ENCODE results near the gene KCTD1. TPM values are rescaled to one million over a fixed set of nuclear protein-coding genes. Genes with fewer than 3 reads are reported as not detected.

Gene KCTD1
- total RNA-seq, 4 donors from 2014 or later = 4.7 to 6.0 (median 5.2) TPM

DNA sequence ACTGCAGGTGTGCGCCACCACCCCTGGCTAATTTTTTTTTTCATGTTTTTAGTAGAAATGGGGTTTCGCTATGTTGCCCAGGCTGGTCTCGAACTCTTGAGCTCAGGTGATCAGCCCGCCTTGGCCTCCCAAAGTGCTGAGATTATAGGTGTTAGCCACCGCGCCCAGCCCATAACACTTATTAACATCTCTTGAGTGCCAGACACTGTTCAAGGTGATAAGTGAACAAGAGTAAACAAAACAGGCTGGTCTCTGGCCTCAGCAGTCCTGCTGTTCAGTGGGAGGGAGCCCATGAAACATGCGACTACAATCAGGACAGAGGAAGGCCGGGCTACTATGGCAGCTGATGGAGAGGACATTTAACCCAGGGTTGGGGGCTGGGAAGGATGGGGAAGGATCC, 42.3 kb downstream of the KCTD1 start:
- intact Hi-C loops (cut with DNase I; ENCODE audit: low total_unique reads) = no loop called here
- DNase-seq = no peak
- in situ Hi-C loops (cut with MboI; ENCODE audit: low sequenced_read_pairs in 4 of 4) = no loop called here
- H3K27ac ChIP-seq = no peak overlapping the region
- H3K4me1 ChIP-seq = peaks cover 0 to 4% of the 10 kb centered on the region in 2 donors
- no peak overlapping the region for H3K4me3 ChIP-seq
- TF ChIP-seq POLR2A (IDR thresholded peaks at IDR 0.05) = no peak
- TF ChIP-seq, protein P1, sequence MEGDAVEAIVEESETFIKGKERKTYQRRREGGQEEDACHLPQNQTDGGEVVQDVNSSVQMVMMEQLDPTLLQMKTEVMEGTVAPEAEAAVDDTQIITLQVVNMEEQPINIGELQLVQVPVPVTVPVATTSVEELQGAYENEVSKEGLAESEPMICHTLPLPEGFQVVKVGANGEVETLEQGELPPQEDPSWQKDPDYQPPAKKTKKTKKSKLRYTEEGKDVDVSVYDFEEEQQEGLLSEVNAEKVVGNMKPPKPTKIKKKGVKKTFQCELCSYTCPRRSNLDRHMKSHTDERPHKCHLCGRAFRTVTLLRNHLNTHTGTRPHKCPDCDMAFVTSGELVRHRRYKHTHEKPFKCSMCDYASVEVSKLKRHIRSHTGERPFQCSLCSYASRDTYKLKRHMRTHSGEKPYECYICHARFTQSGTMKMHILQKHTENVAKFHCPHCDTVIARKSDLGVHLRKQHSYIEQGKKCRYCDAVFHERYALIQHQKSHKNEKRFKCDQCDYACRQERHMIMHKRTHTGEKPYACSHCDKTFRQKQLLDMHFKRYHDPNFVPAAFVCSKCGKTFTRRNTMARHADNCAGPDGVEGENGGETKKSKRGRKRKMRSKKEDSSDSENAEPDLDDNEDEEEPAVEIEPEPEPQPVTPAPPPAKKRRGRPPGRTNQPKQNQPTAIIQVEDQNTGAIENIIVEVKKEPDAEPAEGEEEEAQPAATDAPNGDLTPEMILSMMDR (IDR thresholded peaks at IDR 0.05 in 4 of 5, conservative IDR thresholded peaks at IDR 0.05 in 1 of 5) = no peak
- ATAC-seq = no peak
- no peaks in the 10 kb centered on the region for H3K9me3 ChIP-seq
- no peaks in the 10 kb centered on the region for H3K27me3 ChIP-seq
- no peaks in the 10 kb centered on the region for H3K36me3 ChIP-seq

DNA sequence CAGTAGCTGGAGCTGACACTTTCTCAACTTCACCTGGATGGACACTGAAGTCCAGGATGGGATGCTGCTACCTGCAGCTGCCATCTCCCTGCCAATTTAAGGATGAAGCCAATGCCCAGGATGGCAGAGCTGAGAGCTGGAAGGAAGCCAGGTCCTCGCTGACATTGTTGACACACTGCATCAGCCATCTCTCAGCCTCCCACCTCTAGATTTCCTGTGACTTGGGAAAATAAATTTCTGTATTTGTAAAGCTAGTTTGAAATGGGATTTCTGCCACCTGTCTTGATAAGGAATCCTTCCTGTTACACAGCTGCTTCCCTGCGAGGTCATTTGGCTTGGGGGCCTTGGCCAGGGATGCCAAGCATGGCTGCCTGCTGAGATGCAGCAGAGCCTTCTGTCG, 43.5 kb downstream of the KCTD1 start:
- TF ChIP-seq, protein P1 (IDR thresholded peaks at IDR 0.05 in 4 of 5, conservative IDR thresholded peaks at IDR 0.05 in 1 of 5) = no peak
- TF ChIP-seq POLR2A (IDR thresholded peaks at IDR 0.05) = no peak
- intact Hi-C loops (cut with DNase I; ENCODE audit: low total_unique reads) (no loop called here), in situ Hi-C loops (cut with MboI; ENCODE audit: low sequenced_read_pairs in 4 of 4) (no loop called here)
- peaks cover 0 to under 1% of the 10 kb centered on the region in 2 donors for H3K4me1 ChIP-seq
- H3K9me3 ChIP-seq = no peaks in the 10 kb centered on the region
- no peak overlapping the region for H3K4me3 ChIP-seq
- H3K36me3 ChIP-seq = no peaks in the 10 kb centered on the region
- DNase-seq (no peak), ATAC-seq (no peak)
- H3K27me3 ChIP-seq = no peaks in the 10 kb centered on the region
- no peak overlapping the region for H3K27ac ChIP-seq

DNA sequence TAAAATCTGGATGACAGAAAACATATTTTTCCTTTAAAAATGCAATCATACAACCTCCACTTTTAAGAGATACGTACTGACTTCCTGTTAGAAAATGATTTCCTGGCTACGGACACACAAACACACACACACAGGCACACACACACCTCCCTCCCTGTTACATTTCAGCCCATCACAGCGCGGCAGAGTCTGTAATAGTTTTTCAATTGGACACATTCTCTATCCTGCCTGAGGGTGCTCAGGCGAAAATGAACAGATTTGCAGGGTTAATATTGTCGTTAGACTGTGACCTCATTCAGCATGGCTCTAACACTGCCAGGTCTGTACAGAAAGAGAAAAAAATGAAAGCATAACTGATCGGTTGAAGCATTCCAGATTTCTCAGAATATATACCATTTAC, 45.0 kb downstream of the KCTD1 start:
- DNase-seq (no peak), ATAC-seq (no peak)
- Histone ChIP-seq H3K27me3 (no peaks in the 10 kb centered on the region), H3K27ac (no peak overlapping the region), H3K4me1 (peaks cover 7 to 15% of the 10 kb centered on the region in 2 donors), H3K36me3 (no peaks in the 10 kb centered on the region), H3K9me3 (no peaks in the 10 kb centered on the region), H3K4me3 (no peak overlapping the region)
- in situ Hi-C loops (cut with MboI; ENCODE audit: low sequenced_read_pairs in 4 of 4) (no loop called here), intact Hi-C loops (cut with DNase I; ENCODE audit: low total_unique reads) (no loop called here)
- no peak for TF ChIP-seq POLR2A (IDR thresholded peaks at IDR 0.05)
- TF ChIP-seq, protein P1 (IDR thresholded peaks at IDR 0.05 in 4 of 5, conservative IDR thresholded peaks at IDR 0.05 in 1 of 5) = no peak

DNA sequence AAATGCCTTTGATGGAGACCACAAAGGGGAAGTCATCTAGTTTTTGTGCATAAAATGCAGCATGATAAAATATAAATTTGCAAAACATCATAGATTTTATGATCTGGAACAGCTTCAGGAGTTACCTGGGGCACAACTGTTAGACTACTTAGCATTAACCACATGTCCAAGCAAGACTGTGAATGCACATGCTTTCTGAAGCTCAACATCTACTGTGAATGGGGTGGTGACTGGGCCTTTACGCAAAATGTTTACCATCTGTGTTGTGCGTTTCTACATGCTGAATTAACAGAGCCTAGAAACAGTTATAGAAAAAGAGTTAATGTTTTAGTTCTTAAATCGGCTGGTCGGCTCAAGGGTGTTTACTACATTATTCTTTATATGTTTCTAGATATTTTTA, 45.5 kb downstream of the KCTD1 start:
- DNase-seq (no peak), ATAC-seq (no peak)
- H3K27ac ChIP-seq = no peak overlapping the region
- peaks cover 10 to 19% of the 10 kb centered on the region in 2 donors for H3K4me1 ChIP-seq
- no peaks in the 10 kb centered on the region for H3K9me3 ChIP-seq
- no peak for TF ChIP-seq POLR2A (IDR thresholded peaks at IDR 0.05)
- TF ChIP-seq, protein P1 (IDR thresholded peaks at IDR 0.05 in 4 of 5, conservative IDR thresholded peaks at IDR 0.05 in 1 of 5) = no peak
- intact Hi-C loops (cut with DNase I; ENCODE audit: low total_unique reads) (no loop called here), in situ Hi-C loops (cut with MboI; ENCODE audit: low sequenced_read_pairs in 4 of 4) (no loop called here)
- H3K4me3 ChIP-seq = no peak overlapping the region
- H3K36me3 ChIP-seq = no peaks in the 10 kb centered on the region
- no peaks in the 10 kb centered on the region for H3K27me3 ChIP-seq

DNA sequence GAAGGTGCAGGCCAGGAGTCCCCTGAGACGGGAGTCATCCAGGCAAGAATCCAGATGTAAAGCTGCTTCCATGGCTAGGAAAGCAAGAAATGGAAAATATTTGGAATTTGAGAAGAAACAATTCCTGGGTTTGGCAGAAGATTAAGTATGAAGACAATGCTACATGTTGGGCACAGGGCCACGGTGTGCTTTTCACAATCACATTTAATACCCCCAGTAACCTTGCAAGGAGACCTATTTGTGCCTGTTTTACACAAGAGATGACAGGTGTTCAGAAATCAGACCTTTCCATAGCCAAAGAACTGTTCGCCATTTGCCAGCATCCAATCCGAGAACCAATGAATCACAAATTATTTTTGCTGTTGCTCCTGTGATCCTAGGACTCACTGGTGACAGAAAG, 50.5 kb downstream of the KCTD1 start:
- Histone ChIP-seq H3K9me3 (no peaks in the 10 kb centered on the region), H3K27me3 (no peaks in the 10 kb centered on the region), H3K4me1 (peaks cover 10 to 24% of the 10 kb centered on the region in 2 donors), H3K4me3 (peak overlapping the region in 1 of 4 donors; percentile 3), H3K36me3 (no peaks in the 10 kb centered on the region), H3K27ac (peak overlapping the region; percentile 71 to 85 (median 78))
- DNase-seq (peak; percentile 61 to 78), ATAC-seq (peak; percentile 94 to 98)
- TF ChIP-seq, protein P1 (IDR thresholded peaks at IDR 0.05 in 4 of 5, conservative IDR thresholded peaks at IDR 0.05 in 1 of 5) = no peak
- no peak for TF ChIP-seq POLR2A (IDR thresholded peaks at IDR 0.05)
- intact Hi-C loops (cut with DNase I; ENCODE audit: low total_unique reads) (loop anchor here (2.0 to 5.0 kb wide), 2 partner anchors 51 to 369 kb away; partner anchors contain the start of genes AQP4 and KCTD1), in situ Hi-C loops (cut with MboI; ENCODE audit: low sequenced_read_pairs in 4 of 4) (no loop called here)
